Measurements from ENCODE around the gene C2CD4D. TPM values are rescaled to one million over a fixed set of nuclear protein-coding genes. Genes with fewer than 3 reads are reported as not detected.

The C2CD4D gene
- total RNA-seq, 1 experiment from 2014 or later: not detected

- peaks cover 45% of the 10 kb centered on the region for H3K27me3 ChIP-seq (replicated peaks; ENCODE audit: insufficient read depth, low read depth, low read length, poor library complexity)
- CTCF ChIA-PET: no interaction called here
- H3K4me1 ChIP-seq (ENCODE audit: insufficient read depth, low read length, poor library complexity, severe bottlenecking): no peaks in the 10 kb centered on the region
- H3K4me3 ChIP-seq (ENCODE audit: low read depth, low read length, poor library complexity, severe bottlenecking): no peak within 1 kb of the TSS
- intact Hi-C loops (cut with micrococcal nuclease; ENCODE audit: unreplicated experiment): no loop called here
- no peak for DNase-seq (ENCODE audit: low spot score)
- H3K27ac ChIP-seq (ENCODE audit: low read depth, low read length, poor library complexity, severe bottlenecking): no peak within 1 kb of the TSS
- H3K9me3 ChIP-seq (ENCODE audit: low read depth, low read length, poor library complexity, severe bottlenecking): no peaks in the 10 kb centered on the region
- BruUV-seq (replicated peaks): no TSS peak
- POLR2A ChIA-PET (ENCODE audit: low non-redundant PET): interaction anchor here (0.6 kb wide), 1 partner anchor 21 kb away, joined by 3 read pairs; no protein-coding TSS in a partner anchor
- TF ChIP-seq CTCF (conservative IDR thresholded peaks at IDR 0.05; ENCODE audit: low read depth, low read length) (no peak), EZH2 (IDR thresholded peaks at IDR 0.05; ENCODE audit: borderline replicate concordance, low read depth, low read length, poor library complexity, severe bottlenecking) (no peak)
- no peaks in the 10 kb centered on the region for H3K36me3 ChIP-seq (ENCODE audit: insufficient read depth, low read length, poor library complexity, severe bottlenecking)
Measured at GRCh38 chr1:151853411-151853943, 13.9 kb upstream of the C2CD4D start, which contains the start of gene THEM5. Gene THEM5 (minus strand): TSS chr1:151853712. CDS start chr1:151853565, 147 bp downstream.

- POLR2A ChIA-PET (ENCODE audit: low non-redundant PET): no interaction called here
- intact Hi-C loops (cut with micrococcal nuclease; ENCODE audit: unreplicated experiment): no loop called here
Measured at GRCh38 chr1:151852733-151853132, 13.1 kb upstream of the C2CD4D start.

GRCh38 chr1:151851886-151852285, 12.3 kb upstream of the C2CD4D start:
- peaks cover 60% of the 10 kb centered on the region for H3K27me3 ChIP-seq (replicated peaks; ENCODE audit: insufficient read depth, low read depth, low read length, poor library complexity)
- no peaks in the 10 kb centered on the region for H3K9me3 ChIP-seq (ENCODE audit: low read depth, low read length, poor library complexity, severe bottlenecking)
- H3K4me3 ChIP-seq (ENCODE audit: low read depth, low read length, poor library complexity, severe bottlenecking): no peak overlapping the region
- no peak overlapping the region for H3K27ac ChIP-seq (ENCODE audit: low read depth, low read length, poor library complexity, severe bottlenecking)
- no peak for DNase-seq (ENCODE audit: low spot score)
- H3K36me3 ChIP-seq (ENCODE audit: insufficient read depth, low read length, poor library complexity, severe bottlenecking): no peaks in the 10 kb centered on the region
- ChIA-PET CTCF (no interaction called here), POLR2A (ENCODE audit: low non-redundant PET) (no interaction called here)
- BruUV-seq (replicated peaks): no TSS peak
- no peak for TF ChIP-seq CTCF (conservative IDR thresholded peaks at IDR 0.05; ENCODE audit: low read depth, low read length)
- TF ChIP-seq EZH2 (IDR thresholded peaks at IDR 0.05; ENCODE audit: borderline replicate concordance, low read depth, low read length, poor library complexity, severe bottlenecking): no peak
- intact Hi-C loops (cut with micrococcal nuclease; ENCODE audit: unreplicated experiment): no loop called here
- H3K4me1 ChIP-seq (ENCODE audit: insufficient read depth, low read length, poor library complexity, severe bottlenecking): no peaks in the 10 kb centered on the region

More at GRCh38 chr1:151852733-151853132, 13.1 kb upstream of the C2CD4D start:
- Histone ChIP-seq H3K36me3 (ENCODE audit: insufficient read depth, low read length, poor library complexity, severe bottlenecking) (no peaks in the 10 kb centered on the region), H3K9me3 (ENCODE audit: low read depth, low read length, poor library complexity, severe bottlenecking) (no peaks in the 10 kb centered on the region), H3K27ac (ENCODE audit: low read depth, low read length, poor library complexity, severe bottlenecking) (no peak overlapping the region), H3K27me3 (replicated peaks; ENCODE audit: insufficient read depth, low read depth, low read length, poor library complexity) (peaks cover 52% of the 10 kb centered on the region), H3K4me1 (ENCODE audit: insufficient read depth, low read length, poor library complexity, severe bottlenecking) (no peaks in the 10 kb centered on the region), H3K4me3 (ENCODE audit: low read depth, low read length, poor library complexity, severe bottlenecking) (no peak overlapping the region)
- TF ChIP-seq EZH2 (IDR thresholded peaks at IDR 0.05; ENCODE audit: borderline replicate concordance, low read depth, low read length, poor library complexity, severe bottlenecking) (no peak), CTCF (conservative IDR thresholded peaks at IDR 0.05; ENCODE audit: low read depth, low read length) (no peak)
- CTCF ChIA-PET: no interaction called here
- no TSS peak for BruUV-seq (replicated peaks)
- no peak for DNase-seq (ENCODE audit: low spot score)
